Kidney (tissue), 14 donors: Measurements from ENCODE around the gene EFHD2. TPM values are rescaled to one million over a fixed set of nuclear protein-coding genes. Genes with fewer than 3 reads are reported as not detected.

Experiments used
- DNase-seq, 5 donors: peaks; one replicate each; pipeline ENCODE4 v3.0.0-alpha.2; 2013 to 2020
- FAIRE-seq: peaks from 2 replicates; lab custom pipeline; 2012; peaks lifted over from hg19 to GRCh38; lab: Jason Lieb, UNC
- H3K27ac ChIP-seq, 2 donors: one replicate each; pipeline ENCODE4 v1.7.0; 2013; ENCODE audit warnings: low read depth in 2 of 2, low read length in 2 of 2, inconsistent platforms in 1 of 2
- H3K27me3 ChIP-seq: one replicate; pipeline ENCODE4 v1.7.1; 2013; ENCODE audit warnings: low read length, inconsistent platforms; ENCODE audit not compliant: control insufficient read depth, insufficient read depth
- H3K36me3 ChIP-seq, 3 donors: one replicate each; pipeline versions ENCODE4 v1.7.0 to v1.7.1; 2013; ENCODE audit warnings: low read length in 3 of 3, control low read depth in 1 of 3, inconsistent platforms in 1 of 3; ENCODE audit not compliant: insufficient read depth in 3 of 3, control insufficient read depth in 2 of 3
- H3K4me1 ChIP-seq, 3 donors: one replicate each; pipeline versions ENCODE4 v1.7.0 to v1.7.1; 2013; ENCODE audit warnings: low read length in 3 of 3, inconsistent platforms in 1 of 3, low read depth in 1 of 3; ENCODE audit not compliant: control insufficient read depth in 2 of 3, insufficient read depth in 2 of 3
- H3K4me3 ChIP-seq, 3 donors: one replicate each; pipeline versions ENCODE4 v1.7.0 to v1.8.1; 2013; ENCODE audit warnings: low read length in 3 of 3, control low read depth in 1 of 3, inconsistent platforms in 1 of 3
- H3K9ac ChIP-seq, 3 donors: one replicate each; pipeline versions ENCODE4 v1.7.0 to v1.7.1; 2013; ENCODE audit warnings: low read length in 3 of 3, control low read depth in 1 of 3, inconsistent platforms in 1 of 3
- H3K9me3 ChIP-seq, 3 donors: one replicate each; pipeline versions ENCODE4 v1.7.0 to v1.7.1; 2013; ENCODE audit warnings: low read length in 3 of 3, control low read depth in 1 of 3, inconsistent platforms in 1 of 3; ENCODE audit not compliant: control insufficient read depth in 2 of 3, insufficient read depth in 1 of 3
- CTCF ChIP-seq: IDR thresholded peaks from 3 replicates; pipeline ENCODE4 v1.5.1; 2012; ENCODE audit warnings: mild to moderate bottlenecking, moderate library complexity, borderline replicate concordance; ENCODE audit not compliant: insufficient read depth; ENCODE audit errors: extremely low read depth
- intact Hi-C: fragments of 100-400 bp; cut with DNase I; formaldehyde crosslinking; loops from one replicate; pipeline ENCODE4 v1.11.1; 2022
- polyA plus RNA-seq: library from polyadenylated mRNA; stranded (reverse); fragments of 350-450 nt; fragmentation: Illumina TruSeq; extraction: RNeasy Lipid Tissue Mini Kit (QIAGEN cat#74804); gene quantifications from one replicate; pipeline ENCODE4 v1.2.3, GENCODE V29; 2014; ENCODE audit warnings: low read depth, low replicate concordance; ENCODE audit not compliant: insufficient read depth
- total RNA-seq: library from RNA; stranded (reverse); fragmentation: NEBNext Ultra II Directional; extraction: Animal tissue kit (Norgen Biotek cat#: 25700); gene quantifications from one replicate; pipeline ENCODE4 v1.2.1, GENCODE V29; 2021
- donor health status: control.
- donor health status: control.
- donor health status: control.
- donor health status: control.
- donor health status: control.
- donor health status: DM: yes; HTN: yes; CAD: no.
- donor health status: Normal renal cell carcinoma (clear cell type).

EFHD2 gene
- total and polyA plus RNA-seq, 2 donors from 2014 or later: 20.2 to 37.5 TPM

GRCh38 chr1:15453734-15454133 is 44.0 kb downstream of the EFHD2 start:
- Histone ChIP-seq H3K27ac (no peak overlapping the region), H3K27me3 (no peaks in the 10 kb centered on the region), H3K4me3 (no peak overlapping the region), H3K4me1 (no peaks in the 10 kb centered on the region), H3K36me3 (no peaks in the 10 kb centered on the region), H3K9ac (no peak overlapping the region), H3K9me3 (no peaks in the 10 kb centered on the region)
- DNase-seq (no peak), FAIRE-seq (no peak)
- TF ChIP-seq CTCF: no peak
- intact Hi-C loops: no loop called here

- DNase-seq (no peak), FAIRE-seq (no peak)
- intact Hi-C loops: no loop called here
Measured at GRCh38 chr1:15454256-15454655, 44.6 kb downstream of the EFHD2 start.

GRCh38 chr1:15455522-15455921 is 45.8 kb downstream of the EFHD2 start:
- no peaks in the 10 kb centered on the region for H3K9me3 ChIP-seq
- no peak for DNase-seq
- no peaks in the 10 kb centered on the region for H3K4me1 ChIP-seq
- H3K36me3 ChIP-seq: no peaks in the 10 kb centered on the region
- H3K4me3 ChIP-seq: no peak overlapping the region
- no peak overlapping the region for H3K9ac ChIP-seq
- no peaks in the 10 kb centered on the region for H3K27me3 ChIP-seq
- TF ChIP-seq CTCF: no peak
- no peak overlapping the region for H3K27ac ChIP-seq
- intact Hi-C loops: no loop called here
- no peak for FAIRE-seq

More at GRCh38 chr1:15454256-15454655, 44.6 kb downstream of the EFHD2 start:
- Histone ChIP-seq H3K27me3 (no peaks in the 10 kb centered on the region), H3K4me3 (no peak overlapping the region), H3K36me3 (no peaks in the 10 kb centered on the region), H3K9ac (no peak overlapping the region), H3K9me3 (no peaks in the 10 kb centered on the region), H3K27ac (no peak overlapping the region), H3K4me1 (no peaks in the 10 kb centered on the region)
- TF ChIP-seq CTCF: no peak

GRCh38 chr1:15456313-15456954 is 46.7 kb downstream of the EFHD2 start, which contains the start of gene CELA2A:
Gene CELA2A (plus strand): TSS chr1:15456732. CDS start chr1:15456754, 22 bp downstream.
- H3K4me1 ChIP-seq: no peaks in the 10 kb centered on the region
- no peak for TF ChIP-seq CTCF
- DNase-seq: no peak
- no peak for FAIRE-seq
- H3K36me3 ChIP-seq: no peaks in the 10 kb centered on the region
- intact Hi-C loops: no loop called here
- no peak within 1 kb of the TSS for H3K9ac ChIP-seq
- H3K9me3 ChIP-seq: no peaks in the 10 kb centered on the region
- H3K27ac ChIP-seq: no peak within 1 kb of the TSS
- H3K27me3 ChIP-seq: no peaks in the 10 kb centered on the region
- no peak within 1 kb of the TSS for H3K4me3 ChIP-seq
